CD4-positive, alpha-beta memory T cell (primary cell): ENCODE measurements around the gene COPE. TPM values are rescaled to one million over a fixed set of nuclear protein-coding genes. Genes with fewer than 3 reads are reported as not detected.

Experiments
- CTCF ChIA-PET: fragments of 350-600 bp; sonication (Branson Sonifier 250); formaldehyde crosslinking; loops from one replicate; lab custom pipeline; 2021; ENCODE audit warnings: inconsistent platforms; ENCODE audit not compliant: partially characterized antibody; lab: Charles Lee
- POLR2A ChIA-PET: fragments of 350-600 bp; sonication (Branson Sonifier 250); formaldehyde crosslinking; loops from one replicate; lab custom pipeline; 2021; ENCODE audit not compliant: partially characterized antibody; lab: Charles Lee
- DNase-seq, 5 donors: peaks; one replicate each; pipeline versions ENCODE4 v3.0.0 to v3.0.0-alpha.2; 2020 to 2022; ENCODE audit warnings: mixed read lengths in 1 of 5
- H3K27ac ChIP-seq: one replicate; pipeline ENCODE4 v1.7.0; 2013; ENCODE audit warnings: low read depth, low read length
- H3K27me3 ChIP-seq: 2 replicates; pipeline ENCODE4 v1.7.0; 2013; ENCODE audit warnings: mild to moderate bottlenecking, low read length, moderate library complexity; ENCODE audit not compliant: insufficient read depth
- H3K36me3 ChIP-seq: 2 replicates; pipeline ENCODE4 v1.7.0; 2013; ENCODE audit warnings: mild to moderate bottlenecking, low read length, moderate library complexity; ENCODE audit not compliant: insufficient read depth
- H3K4me1 ChIP-seq: 2 replicates; pipeline ENCODE4 v1.7.0; 2013; ENCODE audit warnings: mild to moderate bottlenecking, low read length, moderate library complexity; ENCODE audit not compliant: insufficient read depth
- H3K4me3 ChIP-seq, 2 donors: one replicate each; pipeline ENCODE4 v1.7.0; 2013; ENCODE audit warnings: low read length in 2 of 2, mild to moderate bottlenecking in 1 of 2
- H3K9me3 ChIP-seq, 2 donors: one replicate each; pipeline ENCODE4 v1.7.0; 2013; ENCODE audit warnings: low read length in 2 of 2, control low read depth in 1 of 2; ENCODE audit not compliant: control insufficient read depth in 1 of 2
- H3K27ac Mint-ChIP-seq, 7 donors: one replicate each; pipeline ENCODE4 v1.8.0; 2020 to 2021; ENCODE audit warnings: mixed read lengths in 7 of 7, mild to moderate bottlenecking in 6 of 7, inconsistent platforms in 3 of 7, moderate library complexity in 3 of 7
- H3K27me3 Mint-ChIP-seq, 2 donors: one replicate each; pipeline ENCODE4 v1.8.0; 2020 to 2021; ENCODE audit warnings: mixed read lengths in 2 of 2
- H3K36me3 Mint-ChIP-seq, 2 donors: one replicate each; pipeline ENCODE4 v1.8.0; 2020 to 2021; ENCODE audit warnings: mixed read lengths in 2 of 2, inconsistent platforms in 1 of 2, mild to moderate bottlenecking in 1 of 2
- H3K4me1 Mint-ChIP-seq, 4 donors: one replicate each; pipeline ENCODE4 v1.8.0; 2020 to 2021; ENCODE audit warnings: mixed read lengths in 4 of 4, mild to moderate bottlenecking in 1 of 4
- H3K4me3 Mint-ChIP-seq, 8 donors: one replicate each; pipeline ENCODE4 v1.8.0; 2020 to 2021; ENCODE audit warnings: mixed read lengths in 8 of 8, mild to moderate bottlenecking in 7 of 8, moderate library complexity in 6 of 8, inconsistent platforms in 3 of 8
- H3K9me3 Mint-ChIP-seq, 8 donors: one replicate each; pipeline ENCODE4 v1.8.0; 2020 to 2021; ENCODE audit warnings: mixed read lengths in 8 of 8, mild to moderate bottlenecking in 5 of 8, inconsistent platforms in 3 of 8, moderate library complexity in 1 of 8
- intact Hi-C: fragments of 100-400 bp; cut with micrococcal nuclease; formaldehyde crosslinking; loops from one replicate; pipeline ENCODE4 v1.15.1; 2023
- polyA plus RNA-seq, 2 donors: library from polyadenylated mRNA; unstranded; fragments of 300-500 nt; fragmentation: Illumina TruSeq; gene quantifications; one replicate each; pipeline ENCODE4 v1.2.3, GENCODE V29; 2021
- total RNA-seq, 2 experiments: library from RNA; stranded (reverse); gene quantifications; one replicate each; pipeline ENCODE4 v1.2.3, GENCODE V29; 2021

COPE gene
- total and polyA plus RNA-seq, 4 experiments from 2014 or later: 165 to 276 (median 221) TPM

DNA sequence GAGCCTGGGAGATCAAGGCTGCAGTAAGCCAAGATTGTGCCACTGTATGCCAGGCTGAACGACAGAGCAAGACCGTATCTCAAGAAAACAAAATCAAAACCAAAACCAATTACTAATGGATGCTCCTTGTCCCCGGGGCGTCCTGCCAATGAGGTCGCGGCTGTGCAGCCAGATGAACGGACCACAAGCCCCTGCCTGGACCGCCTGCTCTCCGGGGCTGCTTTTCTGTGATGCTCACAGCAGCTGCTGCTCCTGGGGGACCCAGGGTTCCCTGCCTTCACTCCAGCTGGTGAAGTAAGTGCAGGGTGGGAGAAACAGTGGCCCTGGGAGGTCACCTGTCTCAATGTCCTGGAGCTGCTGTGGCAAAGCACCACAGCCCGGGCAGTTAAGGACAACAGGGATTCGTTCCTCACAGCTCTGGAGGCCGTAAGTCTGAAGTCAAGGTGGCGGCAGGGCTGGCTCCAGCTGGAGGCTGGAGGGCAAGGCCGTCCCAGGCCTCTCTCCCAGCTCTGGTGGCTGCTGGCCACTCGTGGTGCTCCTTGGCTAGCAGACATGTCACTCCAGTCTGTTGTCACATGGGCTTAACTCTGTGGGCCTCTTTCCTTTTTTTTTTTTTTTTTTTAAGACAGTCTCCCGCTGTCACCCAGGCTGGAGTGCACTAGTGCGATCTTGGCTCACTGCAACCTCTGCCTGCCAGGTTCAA is 10.1 kb downstream of the COPE start:
- H3K4me1 Mint-ChIP-seq: peaks cover 3 to 13% (median 4%) of the 10 kb centered on the region in 4 donors
- no peaks in the 10 kb centered on the region for H3K9me3 Mint-ChIP-seq
- no peak overlapping the region for H3K4me3 ChIP-seq
- no peaks in the 10 kb centered on the region for H3K9me3 ChIP-seq
- peaks cover 18 to 32% of the 10 kb centered on the region in 2 donors for H3K36me3 Mint-ChIP-seq
- H3K27ac ChIP-seq: no peak overlapping the region
- POLR2A ChIA-PET: interaction anchor here (0.6 to 3.0 kb wide), 2 partner anchors 10 to 19 kb away, joined by 3 to 10 read pairs; partner anchors contain the start of genes COPE and DDX49
- H3K27me3 ChIP-seq: no peaks in the 10 kb centered on the region
- H3K4me3 Mint-ChIP-seq: no peak overlapping the region
- peak overlapping the region in 1 of 7 donors; percentile 18 for H3K27ac Mint-ChIP-seq
- no peak for DNase-seq
- intact Hi-C loops: no loop called here
- no peaks in the 10 kb centered on the region for H3K27me3 Mint-ChIP-seq
- CTCF ChIA-PET: interaction anchor here (1.6 kb wide), 1 partner anchor 62 kb away, joined by 5 read pairs; no protein-coding TSS in a partner anchor
- H3K4me1 ChIP-seq: peaks cover 7% of the 10 kb centered on the region
- peaks cover 54% of the 10 kb centered on the region for H3K36me3 ChIP-seq

DNA sequence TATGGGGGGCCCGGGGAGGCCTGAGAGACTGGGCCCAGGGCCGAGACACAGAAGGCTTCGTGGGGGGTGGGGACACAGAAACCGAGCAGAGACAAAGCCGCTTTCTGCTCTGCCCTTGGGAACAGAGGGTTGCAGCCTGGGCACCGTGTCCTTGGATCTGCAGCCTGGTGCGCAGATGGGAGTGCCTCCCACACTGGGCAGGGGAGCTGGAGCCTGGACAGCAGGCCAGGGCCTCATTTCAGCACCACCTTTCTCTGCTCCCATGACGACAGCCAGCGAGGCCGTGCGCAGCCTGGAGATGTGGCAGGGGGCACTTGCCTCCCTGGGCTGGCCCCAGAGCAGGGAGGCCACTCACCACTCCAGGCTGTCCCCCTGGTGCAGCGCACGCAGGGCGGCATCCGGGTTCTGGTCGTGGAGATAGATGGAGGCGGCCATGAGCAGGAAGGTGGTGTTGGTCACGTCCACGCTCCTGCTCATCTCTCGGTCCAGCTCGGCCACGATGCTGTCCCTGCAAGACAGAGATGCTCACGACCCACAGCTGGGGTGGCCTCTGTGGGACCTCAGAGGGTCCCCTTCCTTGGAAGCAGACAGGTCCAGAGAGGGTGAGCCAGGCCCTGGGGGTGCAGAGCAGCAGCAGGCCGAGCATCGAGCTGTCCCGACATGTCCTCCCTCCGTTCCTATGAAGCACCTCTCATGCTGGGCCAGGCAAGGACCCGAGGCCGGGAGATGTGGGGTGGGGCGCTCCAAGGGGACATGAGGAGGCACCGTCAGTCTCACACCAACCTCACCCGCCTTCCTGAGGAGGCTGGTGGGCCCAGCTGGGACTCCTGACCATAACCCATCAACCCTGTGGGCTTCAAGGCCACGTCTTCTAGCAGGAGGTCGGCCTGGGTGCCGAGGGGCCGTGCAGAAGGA is 12.3 kb downstream of the COPE start:
- Histone ChIP-seq H3K9me3 (no peaks in the 10 kb centered on the region), H3K27me3 (no peaks in the 10 kb centered on the region), H3K36me3 (peaks cover 42% of the 10 kb centered on the region), H3K27ac (no peak overlapping the region), H3K4me1 (no peaks in the 10 kb centered on the region), H3K4me3 (no peak overlapping the region)
- POLR2A ChIA-PET: interaction anchor here (1.5 kb wide), 1 partner anchor 13 kb away, joined by 9 read pairs; the partner anchor contains the start of genes COPE and DDX49
- intact Hi-C loops: no loop called here
- Mint-ChIP-seq H3K4me3 (no peak overlapping the region), H3K9me3 (no peaks in the 10 kb centered on the region), H3K36me3 (peaks cover 13 to 19% of the 10 kb centered on the region in 2 donors), H3K27ac (peak overlapping the region in 1 of 7 donors; percentile 35), H3K27me3 (no peaks in the 10 kb centered on the region), H3K4me1 (peaks cover 0 to 1% (median 0%) of the 10 kb centered on the region in 4 donors)
- DNase-seq: peak in 1 of 5 donors; percentile 25
- CTCF ChIA-PET: no interaction called here

DNA sequence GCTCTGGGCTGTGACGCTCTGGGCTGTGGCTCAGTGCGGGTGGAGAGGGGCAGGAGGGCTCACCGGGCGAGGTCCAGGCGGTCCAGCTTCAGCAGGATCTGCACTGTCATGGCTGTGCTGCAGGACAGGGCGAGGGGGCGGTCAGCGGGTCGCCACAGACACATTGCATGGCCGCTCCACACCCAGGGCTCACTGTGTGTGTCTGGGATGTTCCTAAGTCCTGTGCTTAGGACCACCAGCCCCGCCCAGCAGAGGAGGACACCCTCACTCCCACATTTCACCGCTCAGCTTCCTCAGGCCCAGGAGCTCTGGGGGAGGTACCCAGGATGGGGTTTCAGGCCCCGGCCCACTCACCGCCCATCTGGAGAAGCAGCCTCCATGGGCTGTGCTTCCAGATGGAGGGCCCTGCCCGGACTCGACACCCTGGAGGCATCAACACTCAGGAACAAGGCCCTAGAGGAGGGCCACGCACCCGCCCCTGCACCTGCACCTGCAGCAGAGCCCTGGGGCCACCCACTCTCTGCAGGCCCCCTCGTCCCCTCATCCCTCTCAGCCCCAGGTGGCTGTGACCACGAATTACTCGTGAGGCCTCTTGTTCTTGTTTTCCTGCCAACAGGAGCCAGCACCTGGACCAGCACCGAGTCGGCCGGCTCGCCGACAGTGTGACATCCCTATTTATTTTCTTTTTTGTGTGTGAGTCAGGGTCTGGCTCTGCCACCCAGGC is 13.5 kb downstream of the COPE start:
- Mint-ChIP-seq H3K4me1 (peaks cover 0 to 1% (median 0%) of the 10 kb centered on the region in 4 donors), H3K27me3 (no peaks in the 10 kb centered on the region), H3K27ac (peak overlapping the region in 3 of 7 donors; percentile 13 to 42 (median 23)), H3K36me3 (peaks cover 19 to 24% of the 10 kb centered on the region in 2 donors), H3K4me3 (no peak overlapping the region), H3K9me3 (no peaks in the 10 kb centered on the region)
- intact Hi-C loops: no loop called here
- no peaks in the 10 kb centered on the region for H3K9me3 ChIP-seq
- DNase-seq: peak in 1 of 5 donors; percentile 3
- peaks cover 47% of the 10 kb centered on the region for H3K36me3 ChIP-seq
- H3K27me3 ChIP-seq: no peaks in the 10 kb centered on the region
- no peak overlapping the region for H3K27ac ChIP-seq
- ChIA-PET POLR2A (interaction anchor here (0.6 to 1.5 kb wide), 2 partner anchors 14 to 34 kb away, joined by 3 to 9 read pairs; partner anchors contain the start of genes COPE and DDX49), CTCF (no interaction called here)
- no peaks in the 10 kb centered on the region for H3K4me1 ChIP-seq
- no peak overlapping the region for H3K4me3 ChIP-seq

DNA sequence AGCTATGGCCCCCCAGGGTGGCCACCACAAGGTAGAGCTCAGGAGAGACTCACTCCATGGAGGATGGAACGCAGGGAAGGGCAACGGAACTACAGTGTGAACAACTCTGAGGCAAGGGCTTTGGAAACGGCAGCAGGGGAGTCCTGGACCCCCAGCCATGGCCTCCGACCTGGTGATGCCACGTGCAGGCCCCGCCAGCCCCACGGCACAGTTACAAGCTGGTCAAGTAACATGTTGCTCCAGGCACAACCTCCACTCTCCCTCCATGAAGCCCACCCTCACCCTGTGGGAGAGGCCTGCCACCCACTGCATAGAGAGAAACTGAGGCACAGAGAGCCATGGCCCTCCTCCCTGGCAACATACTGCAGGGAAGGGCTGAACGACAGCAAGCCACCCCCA is 14.1 kb downstream of the COPE start:
- Histone ChIP-seq H3K27ac (no peak overlapping the region), H3K27me3 (no peaks in the 10 kb centered on the region), H3K36me3 (peaks cover 48% of the 10 kb centered on the region), H3K9me3 (no peaks in the 10 kb centered on the region), H3K4me3 (no peak overlapping the region), H3K4me1 (no peaks in the 10 kb centered on the region)
- intact Hi-C loops: no loop called here
- no peaks in the 10 kb centered on the region for H3K9me3 Mint-ChIP-seq
- CTCF ChIA-PET: no interaction called here
- no peaks in the 10 kb centered on the region for H3K27me3 Mint-ChIP-seq
- peak in 1 of 5 donors; percentile 13 for DNase-seq
- H3K27ac Mint-ChIP-seq: peak overlapping the region in 2 of 7 donors; percentile 23 to 42
- H3K36me3 Mint-ChIP-seq: peaks cover 19 to 27% of the 10 kb centered on the region in 2 donors
- H3K4me3 Mint-ChIP-seq: no peak overlapping the region
- H3K4me1 Mint-ChIP-seq: peaks cover 0 to 1% (median 0%) of the 10 kb centered on the region in 4 donors
- POLR2A ChIA-PET: no interaction called here

DNA sequence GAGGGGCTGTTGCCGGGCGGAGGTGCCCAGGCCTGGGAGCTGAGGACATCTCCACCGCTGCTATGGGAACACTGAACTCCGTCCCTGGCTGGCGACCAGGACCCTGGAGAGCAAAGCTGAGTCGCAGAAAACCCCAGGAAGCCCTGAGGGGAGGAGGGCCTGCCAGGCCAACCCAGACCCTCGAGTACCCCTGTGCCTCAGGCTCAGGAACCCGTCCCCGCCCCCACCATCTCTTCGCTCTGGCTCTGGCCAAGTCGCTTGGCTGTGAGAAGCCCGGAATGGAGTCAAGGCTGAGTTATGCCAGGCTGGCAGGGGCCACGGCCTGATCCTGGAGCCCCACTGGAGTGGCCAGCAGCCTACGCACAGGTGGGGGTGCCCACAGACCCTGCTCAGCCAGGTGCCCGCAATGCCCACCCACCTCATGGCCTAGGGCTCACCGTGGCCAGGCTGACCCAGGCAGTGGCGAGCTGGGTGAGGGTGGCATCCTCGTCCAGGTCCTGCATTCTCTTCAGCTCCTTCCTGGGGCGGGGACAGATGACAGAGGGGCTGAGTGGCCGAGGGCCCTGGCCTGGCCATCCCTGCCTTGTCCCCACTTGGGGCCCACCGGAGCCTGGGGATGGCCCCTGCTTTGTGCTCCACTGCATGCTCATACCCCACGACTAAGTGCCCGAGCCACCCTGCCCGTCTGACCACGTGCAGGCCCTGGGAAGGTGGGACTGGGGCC is 14.7 kb downstream of the COPE start:
- H3K4me1 ChIP-seq: no peaks in the 10 kb centered on the region
- Mint-ChIP-seq H3K27me3 (no peaks in the 10 kb centered on the region), H3K36me3 (peaks cover 15 to 28% of the 10 kb centered on the region in 2 donors), H3K4me3 (no peak overlapping the region), H3K27ac (no peak overlapping the region), H3K9me3 (no peaks in the 10 kb centered on the region), H3K4me1 (no peaks in the 10 kb centered on the region)
- DNase-seq: peak in 1 of 5 donors; percentile 31
- H3K9me3 ChIP-seq: no peaks in the 10 kb centered on the region
- H3K4me3 ChIP-seq: no peak overlapping the region
- no peak overlapping the region for H3K27ac ChIP-seq
- POLR2A ChIA-PET: no interaction called here
- no peaks in the 10 kb centered on the region for H3K27me3 ChIP-seq
- CTCF ChIA-PET: no interaction called here
- intact Hi-C loops: no loop called here
- peaks cover 42% of the 10 kb centered on the region for H3K36me3 ChIP-seq

DNA sequence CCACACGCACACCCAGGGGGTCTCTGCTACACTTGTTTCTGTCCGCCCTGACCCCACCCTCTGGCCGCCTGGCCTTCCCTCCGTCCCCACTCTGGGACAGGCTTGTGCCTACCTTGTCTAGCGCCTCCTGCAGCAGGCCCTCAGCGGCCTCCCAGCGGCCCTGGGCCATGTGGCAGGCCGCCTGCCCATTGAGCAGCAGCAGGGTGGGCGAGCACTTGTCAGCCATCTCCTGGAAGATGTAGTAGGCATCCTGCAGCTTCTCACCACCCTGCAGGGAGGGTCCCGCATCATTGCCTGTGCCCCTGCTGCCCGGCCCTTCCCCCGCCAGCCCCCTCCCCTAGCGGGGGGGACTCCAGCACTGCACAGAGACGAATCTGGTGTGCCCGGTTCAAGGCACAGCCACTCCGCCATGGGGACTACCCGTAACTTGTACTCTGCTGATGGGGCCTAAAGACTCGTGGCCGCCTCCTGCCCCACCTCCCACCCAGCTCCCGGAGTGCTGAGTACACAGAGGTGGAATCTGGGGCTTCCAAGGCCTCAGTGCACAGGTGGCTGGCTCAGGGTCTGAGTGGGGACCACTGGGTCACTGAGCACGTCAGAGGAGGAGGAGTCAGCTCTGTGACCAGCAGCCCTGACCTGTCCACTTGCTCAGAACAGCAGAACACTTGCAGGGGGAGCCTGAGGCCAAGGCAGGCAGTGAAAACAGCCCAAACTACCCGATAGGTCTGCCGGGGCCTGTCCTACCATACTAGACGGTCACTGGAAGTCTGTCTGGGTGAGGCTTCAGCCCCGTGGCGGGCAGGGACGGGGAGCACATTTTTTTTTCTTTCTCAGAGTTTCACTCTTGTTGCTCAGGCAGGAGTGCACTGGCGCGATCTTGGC is 15.8 kb downstream of the COPE start:
- H3K9me3 Mint-ChIP-seq: no peaks in the 10 kb centered on the region
- no peaks in the 10 kb centered on the region for H3K4me1 Mint-ChIP-seq
- H3K36me3 Mint-ChIP-seq: peaks cover 14 to 27% of the 10 kb centered on the region in 2 donors
- DNase-seq: peak in 1 of 5 donors; percentile 27
- H3K27me3 Mint-ChIP-seq: no peaks in the 10 kb centered on the region
- H3K27ac Mint-ChIP-seq: no peak overlapping the region
- Histone ChIP-seq H3K4me1 (no peaks in the 10 kb centered on the region), H3K36me3 (peaks cover 35% of the 10 kb centered on the region), H3K9me3 (no peaks in the 10 kb centered on the region), H3K27ac (no peak overlapping the region), H3K27me3 (no peaks in the 10 kb centered on the region), H3K4me3 (no peak overlapping the region)
- H3K4me3 Mint-ChIP-seq: no peak overlapping the region
- CTCF ChIA-PET: no interaction called here
- POLR2A ChIA-PET: no interaction called here
- intact Hi-C loops: no loop called here
